Stimulated activated CD8-positive, alpha-beta memory T cell treated with anti-CD3 and anti-CD28 coated beads, Interleukin-15, amount 100 ng/mL, for 1 hour (primary cell): ENCODE measurements around the gene NHSL2.

Experiments used
- DNase-seq: peaks from one replicate; pipeline ENCODE4 v3.0.0-alpha.2; 2020; ENCODE audit warnings: low read depth

NHSL2 gene

GRCh38 chrX:72108666-72109065, 198.0 kb downstream of the NHSL2 start:
- DNase-seq: no peak

- DNase-seq: no peak
These were observed 199.6 kb downstream of the NHSL2 start for GRCh38 chrX:72110051-72110875.

DNA sequence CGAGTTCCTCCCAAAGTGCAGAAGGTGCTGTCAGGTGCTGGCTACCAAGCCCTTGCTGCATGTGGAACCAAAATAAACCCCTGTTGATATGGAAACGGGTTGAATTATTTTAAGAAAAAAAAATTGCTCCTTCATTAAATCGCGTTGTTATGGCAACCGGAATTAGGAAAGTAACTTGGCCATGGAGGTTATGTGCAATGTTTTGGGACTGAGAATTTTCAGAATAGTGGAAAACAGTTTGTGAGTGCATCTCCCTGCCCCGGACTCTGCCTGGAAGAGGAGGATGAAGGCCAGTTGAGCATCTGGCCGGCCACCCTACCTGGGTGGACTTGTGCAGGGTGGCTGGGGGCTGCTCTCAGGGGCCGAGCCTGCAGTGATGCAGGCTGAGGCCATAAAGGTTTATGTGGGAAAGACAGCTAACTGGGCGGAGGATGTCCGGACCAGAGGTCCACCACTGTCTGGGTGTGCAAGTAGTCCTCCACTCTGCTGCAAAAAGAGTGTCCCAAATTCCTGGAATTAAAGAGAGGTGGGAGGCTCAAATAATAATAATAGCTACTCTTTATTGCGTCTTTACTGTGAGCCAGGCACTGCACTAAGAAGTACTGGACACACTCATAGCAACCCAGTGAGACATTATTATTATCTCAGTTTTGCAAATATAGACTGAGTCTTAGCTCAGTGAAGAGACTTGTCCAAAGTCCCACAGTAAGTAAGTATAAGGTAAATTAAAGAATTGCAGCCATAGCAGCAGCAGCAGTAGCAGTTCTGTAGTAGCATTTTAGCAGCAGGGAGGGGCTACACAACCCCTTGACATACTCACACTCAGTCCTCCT, 200.4 kb downstream of the NHSL2 start:
- no peak for DNase-seq

GRCh38 chrX:72113461-72113860, 202.8 kb downstream of the NHSL2 start:
- DNase-seq: no peak

DNA sequence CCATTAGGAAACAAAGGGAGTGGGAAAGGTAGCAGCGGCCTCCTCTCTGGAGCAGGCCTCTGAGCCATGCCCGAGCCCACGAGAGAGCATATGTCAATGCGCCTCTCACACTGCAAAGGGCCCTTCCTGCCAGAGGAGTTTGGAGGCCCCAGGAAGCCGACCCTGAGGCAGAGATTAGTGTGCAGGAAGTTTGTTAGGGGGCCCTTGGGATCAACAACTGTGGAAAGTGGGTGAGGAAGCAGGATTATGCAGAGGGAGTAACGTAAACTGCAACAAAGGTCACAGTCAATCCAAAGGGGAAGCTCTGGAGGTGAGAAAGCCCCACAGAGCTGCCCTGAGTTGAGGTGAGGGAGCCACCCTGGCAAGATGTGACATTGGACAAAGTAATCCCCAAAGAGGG, 203.7 kb downstream of the NHSL2 start:
- DNase-seq: no peak

DNA sequence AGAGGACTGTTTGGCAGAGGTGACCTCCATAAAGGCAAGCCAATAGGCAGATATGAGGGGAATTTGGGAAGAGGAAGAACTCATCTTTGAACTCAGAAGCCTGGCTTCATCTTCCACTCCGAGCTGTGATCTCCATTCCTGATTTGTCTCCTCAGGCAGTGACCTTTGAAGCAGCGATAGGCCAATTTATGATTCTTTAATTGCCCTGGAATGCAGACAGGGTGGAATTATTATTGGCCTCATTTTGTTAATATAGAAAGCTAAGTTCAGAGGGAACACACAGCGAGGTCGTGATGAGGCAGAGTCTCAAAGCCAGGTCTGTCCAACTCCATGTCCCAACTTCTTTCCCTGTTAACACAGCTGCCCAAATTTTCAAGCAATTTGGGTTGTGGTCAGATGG, 204.2 kb downstream of the NHSL2 start:
- no peak for DNase-seq

GRCh38 chrX:72115380-72115779, 204.7 kb downstream of the NHSL2 start:
- no peak for DNase-seq

DNA sequence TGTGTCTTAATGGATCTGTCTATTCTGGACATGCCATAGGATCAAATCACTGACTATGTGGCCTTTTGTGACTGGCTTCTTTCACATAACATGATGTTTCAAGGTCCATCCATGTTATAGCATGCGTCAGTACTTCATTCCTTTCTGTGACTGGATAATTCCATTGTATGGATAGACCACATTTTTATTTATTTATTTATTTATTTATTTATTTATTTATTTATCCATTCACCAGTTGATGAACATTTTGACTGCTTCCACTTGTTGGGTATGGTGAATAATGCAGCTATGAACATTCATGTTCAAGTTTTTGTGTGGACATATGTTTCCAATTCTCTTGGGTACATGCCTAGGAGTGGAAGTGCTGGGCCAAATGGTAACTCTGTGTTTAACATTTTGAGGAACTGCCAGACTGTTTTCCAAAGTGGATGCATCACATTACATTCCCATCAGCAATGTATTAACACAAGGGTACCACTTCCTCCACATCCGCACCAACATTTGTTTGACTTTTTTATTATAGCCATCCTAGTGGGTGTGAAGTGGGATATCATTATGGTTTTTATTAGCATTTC, 207.1 kb downstream of the NHSL2 start:
- no peak for DNase-seq

DNA sequence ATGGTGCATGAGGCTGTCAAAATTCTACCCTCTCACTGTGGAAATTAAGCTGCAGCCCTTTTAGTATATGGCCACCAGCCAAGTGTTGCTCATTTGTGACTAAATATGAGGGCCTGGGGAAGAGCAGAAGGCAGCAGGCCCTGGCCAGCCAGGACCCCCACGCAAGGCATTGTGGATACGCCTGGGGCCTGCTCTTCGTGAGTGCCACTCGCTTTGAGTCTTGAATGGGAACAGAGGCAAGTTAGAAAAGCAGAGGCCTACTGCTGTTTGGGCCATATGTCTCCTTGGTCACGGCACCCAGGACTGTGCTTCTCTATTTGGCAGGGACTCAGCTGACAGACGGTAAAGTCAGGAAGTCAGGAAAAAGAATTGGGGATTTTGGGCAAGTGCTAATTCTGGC, 210.2 kb downstream of the NHSL2 start:
- no peak for DNase-seq

DNA sequence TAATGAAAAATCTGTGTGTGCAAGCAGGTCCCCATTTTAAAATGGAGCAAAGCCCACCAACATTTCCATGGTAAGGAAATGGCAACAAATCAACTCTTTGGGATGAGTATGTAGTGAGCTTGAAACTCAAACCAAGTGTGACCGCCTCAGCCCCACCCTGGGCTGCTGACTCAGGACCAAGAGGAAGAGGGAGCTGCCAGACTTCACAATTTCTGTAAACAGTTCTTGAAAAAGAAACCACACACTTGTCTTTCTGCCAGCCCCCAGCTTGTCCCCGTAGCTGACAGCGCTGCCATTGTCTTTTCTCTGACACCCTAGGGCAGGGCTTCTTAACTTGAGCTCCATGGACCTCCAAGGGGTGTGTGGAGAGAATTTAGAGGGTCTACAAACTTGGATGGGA, 210.7 kb downstream of the NHSL2 start:
- no peak for DNase-seq

DNA sequence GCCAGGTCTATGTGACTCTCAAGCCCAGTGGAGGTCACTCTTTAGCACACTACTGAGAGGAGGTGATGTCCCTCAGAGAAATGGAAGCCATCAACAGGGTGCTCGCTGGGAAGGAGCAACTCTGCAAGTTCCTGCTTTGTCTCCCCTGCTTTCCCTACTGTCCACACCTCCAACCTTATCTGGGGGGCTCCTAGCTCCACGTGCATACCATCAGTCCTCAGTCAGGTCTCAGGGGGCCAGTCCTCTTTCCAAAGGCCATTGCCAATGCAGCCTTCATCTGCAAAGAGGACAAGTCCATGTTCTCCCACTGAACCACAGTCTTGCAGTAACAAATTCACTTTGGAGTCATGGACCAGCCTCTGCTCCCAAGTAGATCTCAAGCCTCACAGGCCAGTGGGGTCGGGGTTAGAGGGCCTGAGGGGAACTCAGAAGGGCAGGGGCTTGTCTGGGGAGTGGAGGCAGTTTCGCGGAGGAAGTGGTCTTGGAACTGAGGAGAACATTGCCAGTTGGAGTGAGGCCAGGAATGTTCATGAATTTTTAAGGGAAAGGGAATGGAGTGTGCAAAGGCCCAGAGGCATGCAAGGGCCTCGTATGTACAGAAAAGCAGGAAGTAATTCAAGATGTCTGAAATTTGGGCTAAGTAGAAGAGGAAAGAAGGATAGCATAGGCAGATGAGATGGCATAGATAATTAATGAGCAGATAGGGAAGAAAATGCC, 212.1 kb downstream of the NHSL2 start:
- DNase-seq: no peak

GRCh38 chrX:72123471-72124185, 213.0 kb downstream of the NHSL2 start:
- DNase-seq: no peak

- no peak for DNase-seq
These were observed 214.0 kb downstream of the NHSL2 start for GRCh38 chrX:72124540-72125201.

DNA sequence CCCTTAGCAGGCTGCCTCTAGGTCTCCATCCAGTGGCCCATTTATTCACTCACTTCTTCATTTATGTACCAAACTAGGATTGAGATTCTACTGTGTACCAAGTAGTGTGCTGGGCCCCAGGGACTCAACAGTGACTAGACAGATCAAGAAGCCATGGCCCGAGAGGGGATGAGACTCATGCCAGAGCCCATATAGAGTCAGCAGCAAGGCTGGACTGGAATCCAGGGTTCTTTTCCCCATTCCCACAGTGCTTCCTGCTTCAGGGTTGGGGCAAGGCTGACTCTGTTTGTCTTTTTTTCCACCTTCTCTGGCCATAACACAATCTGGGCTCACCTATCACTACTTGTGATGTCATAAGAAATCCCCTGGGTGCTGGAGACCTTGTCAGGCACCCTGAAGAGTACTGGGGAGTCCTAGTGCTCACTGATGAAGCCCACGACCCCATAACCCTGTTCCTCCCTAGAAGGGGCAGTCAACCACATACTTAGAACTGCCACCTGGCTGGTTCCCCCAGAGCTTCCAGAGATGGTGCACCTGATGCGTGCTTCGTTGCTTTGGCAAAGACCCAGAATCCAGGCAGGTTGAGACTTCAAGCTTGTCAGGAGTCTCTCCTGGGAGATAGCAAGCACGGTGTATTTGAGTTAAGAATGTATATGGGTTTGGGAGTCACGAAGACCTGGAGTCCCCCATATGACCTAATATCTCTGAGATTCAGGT, 214.8 kb downstream of the NHSL2 start:
- no peak for DNase-seq

DNA sequence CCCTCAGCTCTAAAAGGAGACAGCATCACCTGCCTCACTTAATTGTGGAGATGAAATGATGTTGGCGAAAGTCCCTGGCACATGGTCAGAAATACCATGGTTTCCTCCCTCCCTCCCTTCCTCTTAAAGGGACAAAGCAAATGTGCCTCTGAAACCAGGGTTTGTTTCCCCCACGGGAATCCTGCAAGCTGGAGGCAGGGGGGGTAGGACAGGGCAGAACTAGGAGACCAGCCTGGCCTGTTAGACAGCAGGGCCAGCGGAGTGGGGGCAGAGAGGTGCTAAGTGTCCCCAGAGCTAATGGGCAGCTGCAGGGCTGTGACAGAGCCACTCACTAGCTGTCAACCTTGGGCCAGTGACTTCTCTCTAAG, 215.4 kb downstream of the NHSL2 start:
- no peak for DNase-seq

DNA sequence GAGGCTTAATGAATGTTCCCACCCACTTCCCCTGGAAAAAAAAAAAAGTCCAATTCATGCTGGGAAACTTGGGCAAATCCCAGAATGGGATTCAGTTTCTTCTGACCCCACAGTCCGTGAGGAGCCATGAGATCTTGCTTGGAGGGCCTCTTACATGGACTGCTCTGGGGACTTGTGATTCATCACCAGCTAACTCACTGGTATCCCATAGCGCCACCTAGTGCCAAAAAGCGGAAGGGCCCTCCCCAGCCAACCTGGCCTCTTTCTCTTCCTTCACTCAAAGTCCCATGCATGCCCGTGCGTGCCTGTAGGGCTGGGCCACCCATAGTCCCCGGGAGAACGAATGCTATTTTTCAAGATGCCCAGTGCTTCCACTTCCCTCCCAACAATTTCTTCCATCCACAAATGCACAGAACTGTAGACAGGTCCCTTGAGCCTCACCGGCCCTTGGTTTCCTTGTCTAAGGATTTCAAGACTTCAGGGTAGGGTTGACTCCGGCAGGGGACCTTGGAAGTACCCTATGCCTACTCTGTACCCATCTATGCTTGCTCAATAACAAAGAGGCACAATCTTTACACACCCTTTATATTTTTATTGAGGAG, 216.0 kb downstream of the NHSL2 start:
- peak; percentile 74 for DNase-seq

DNA sequence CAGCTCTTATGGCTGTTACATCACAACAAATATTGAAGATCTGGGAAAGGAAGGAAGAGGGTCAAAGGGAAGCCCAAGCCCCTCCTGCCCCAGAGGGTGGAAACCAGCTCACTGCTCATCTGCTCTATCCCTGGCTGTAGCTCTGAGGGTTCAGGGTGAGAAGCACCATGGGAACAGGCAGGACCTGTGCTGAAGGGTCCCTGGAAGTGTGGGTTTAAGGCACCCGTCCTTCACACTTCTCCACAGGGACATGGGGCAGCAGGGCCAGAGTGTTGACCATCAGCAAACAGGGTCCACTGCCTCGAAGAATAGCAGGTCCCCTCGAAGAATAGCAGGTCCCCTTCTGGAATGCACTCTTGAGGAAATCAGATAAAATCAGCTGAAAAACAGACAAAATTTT, 216.7 kb downstream of the NHSL2 start:
- DNase-seq: no peak

- no peak for DNase-seq
These were observed 217.7 kb downstream of the NHSL2 start for GRCh38 chrX:72128183-72128834.

- no peak for DNase-seq
These were observed 218.2 kb downstream of the NHSL2 start for GRCh38 chrX:72128881-72129280.

- no peak for DNase-seq
These were observed 219.0 kb downstream of the NHSL2 start for GRCh38 chrX:72129661-72130060.
